GM10847 (cell line): ENCODE data around the gene PCAT7.

Experiments used
- POLR2A ChIP-seq: IDR thresholded peaks from 2 replicates; pipeline ENCODE4 v1.6.1; 2011; ENCODE audit not compliant: insufficient read length; ENCODE audit errors: extremely low read depth

PCAT7 gene

GRCh38 chr9:94553029-94553938 is 1.6 kb upstream of the PCAT7 start:
- no peak for TF ChIP-seq POLR2A

DNA sequence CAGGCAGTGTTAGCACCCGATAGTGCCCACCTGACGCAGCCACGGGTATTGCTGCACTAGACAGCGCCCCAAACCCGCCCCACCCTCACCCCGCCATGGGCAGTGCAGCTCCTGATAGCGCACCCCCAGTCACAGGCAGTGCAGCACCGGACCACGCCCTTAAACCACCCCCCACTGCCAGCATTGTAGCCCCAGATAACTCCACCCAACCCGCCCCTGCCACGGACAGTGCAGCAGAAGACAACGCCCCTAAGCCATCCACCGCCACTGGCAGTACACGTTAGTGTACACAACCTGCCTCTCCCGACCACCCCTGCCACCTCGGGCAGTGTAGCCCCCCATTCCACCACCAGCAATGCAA is 825 bp upstream of the PCAT7 start:
- no peak for TF ChIP-seq POLR2A

DNA sequence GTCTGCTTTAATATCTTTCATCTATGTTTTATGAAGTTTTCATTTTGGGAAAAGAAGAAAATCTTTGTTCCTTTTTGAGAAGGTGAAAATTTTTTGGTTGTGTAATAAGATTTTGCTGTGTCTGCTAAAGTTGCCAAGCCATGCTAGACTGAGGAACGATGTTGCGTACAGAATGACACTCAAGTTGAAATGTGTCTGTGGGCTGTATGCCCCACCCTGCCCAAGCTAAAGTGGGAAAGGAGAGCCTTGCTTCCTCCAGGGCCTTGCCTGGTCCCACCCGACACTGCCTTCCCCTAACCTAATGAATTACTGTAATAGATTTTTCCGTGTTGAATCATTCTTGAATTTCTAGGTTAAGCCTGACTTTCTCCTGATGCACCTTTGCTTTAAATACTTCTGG is 2.5 kb downstream of the PCAT7 start:
- TF ChIP-seq POLR2A, result no peak

- no peak for TF ChIP-seq POLR2A
These were observed 5.4 kb downstream of the PCAT7 start for GRCh38 chr9:94560237-94560636.

- TF ChIP-seq POLR2A, result no peak
These were observed 8.7 kb downstream of the PCAT7 start for GRCh38 chr9:94563548-94563947.

DNA sequence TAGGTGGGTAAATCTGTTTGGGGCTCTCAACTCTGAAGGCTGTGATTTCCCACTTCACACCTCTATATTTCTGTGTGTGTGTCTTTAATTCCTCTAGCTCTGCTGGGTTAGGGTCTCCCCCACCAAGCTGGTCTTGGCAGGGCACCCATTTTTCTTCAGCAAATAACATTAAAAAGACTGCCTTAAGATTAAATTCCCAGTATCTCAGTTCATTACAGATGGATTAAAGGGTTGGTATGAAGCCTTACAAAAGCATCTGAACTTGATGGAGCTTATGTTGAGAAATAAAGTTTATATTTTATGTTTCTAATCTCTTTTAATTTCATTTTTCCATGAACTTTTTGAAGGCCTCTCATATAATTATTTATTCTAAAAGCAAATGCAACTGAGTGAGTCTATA is 11.7 kb downstream of the PCAT7 start:
- TF ChIP-seq POLR2A, result no peak

- no peak for TF ChIP-seq POLR2A
These were observed 12.4 kb downstream of the PCAT7 start for GRCh38 chr9:94567271-94567670.

GRCh38 chr9:94568250-94568889 is 13.5 kb downstream of the PCAT7 start:
- no peak for TF ChIP-seq POLR2A

DNA sequence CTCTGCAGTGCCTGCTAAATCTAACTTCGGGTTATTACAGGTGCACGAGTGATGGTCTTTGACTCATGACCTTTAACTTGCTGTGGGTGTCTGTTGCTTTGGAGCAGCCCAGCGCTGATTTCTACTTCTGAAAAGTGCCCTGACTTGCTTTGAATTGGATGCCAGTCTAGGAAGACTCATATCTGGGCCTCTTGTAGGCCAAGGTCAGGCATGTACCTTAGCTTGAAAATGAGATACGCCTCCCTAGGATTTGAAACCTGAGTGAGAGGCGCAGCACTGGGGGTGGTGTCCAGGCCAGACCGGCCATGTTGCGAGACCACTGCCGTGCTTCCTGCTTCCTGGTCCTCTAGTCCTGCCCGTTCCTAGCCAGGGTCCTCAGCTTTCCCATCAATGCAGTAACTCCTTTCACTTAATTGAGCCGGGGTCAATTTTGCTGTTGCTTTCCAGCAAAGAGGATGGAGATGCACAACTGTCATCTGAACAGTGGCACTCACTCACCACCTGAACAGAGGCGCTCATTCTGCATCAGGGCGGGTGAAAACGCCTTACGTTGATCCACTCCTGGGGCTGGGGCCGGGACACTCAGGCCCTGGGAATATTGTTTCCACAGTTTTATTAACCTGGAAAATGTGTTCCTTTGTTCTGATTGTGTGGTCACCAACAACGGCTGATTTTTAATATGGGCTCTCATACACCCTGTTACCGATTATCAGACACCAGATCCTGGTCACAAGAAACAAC is 14.3 kb downstream of the PCAT7 start:
- TF ChIP-seq POLR2A, result no peak

DNA sequence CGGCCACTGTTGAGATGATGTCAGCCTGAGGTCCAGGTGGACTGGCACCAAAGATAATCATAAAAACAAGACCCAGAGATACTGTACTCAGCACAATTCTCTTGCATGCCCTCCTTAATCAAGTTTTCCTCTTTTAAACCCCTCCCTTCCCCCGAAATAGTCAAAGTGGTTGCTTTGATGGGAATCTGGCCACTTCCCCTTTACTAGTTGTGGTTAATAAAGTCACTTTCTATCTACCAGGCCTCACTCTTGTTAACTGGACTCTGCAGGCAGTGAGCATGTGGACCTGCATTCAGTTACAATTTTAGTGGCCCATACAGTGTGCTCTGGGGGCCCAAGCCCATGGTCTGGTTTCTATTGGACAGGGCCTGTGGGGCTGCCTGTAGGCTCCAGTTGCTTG is 21.2 kb downstream of the PCAT7 start:
- TF ChIP-seq POLR2A, result no peak

- TF ChIP-seq POLR2A, result no peak
These were observed 22.2 kb downstream of the PCAT7 start for GRCh38 chr9:94577036-94577435.

GRCh38 chr9:94577571-94577970 is 22.7 kb downstream of the PCAT7 start:
- TF ChIP-seq POLR2A, result no peak

GRCh38 chr9:94581728-94582127 is 26.8 kb downstream of the PCAT7 start:
- no peak for TF ChIP-seq POLR2A

DNA sequence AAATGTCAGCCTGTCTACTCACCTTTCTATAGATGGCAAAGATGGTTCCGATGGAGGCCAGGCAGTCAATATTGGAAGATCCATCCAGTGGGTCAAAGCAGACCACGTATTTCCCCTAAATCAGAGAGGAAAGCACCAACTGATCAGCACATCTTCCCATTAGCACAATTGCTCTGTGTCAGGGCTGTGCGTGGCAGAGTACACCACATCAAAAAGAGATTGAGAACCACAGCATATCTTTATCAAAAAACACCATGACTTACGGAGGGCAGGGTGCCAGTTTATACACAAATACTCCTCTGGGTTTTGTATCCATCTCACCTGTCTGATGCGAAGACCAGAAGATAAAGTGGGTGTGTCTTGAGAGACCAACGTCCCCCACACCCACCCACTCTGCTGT is 29.7 kb downstream of the PCAT7 start:
- no peak for TF ChIP-seq POLR2A

DNA sequence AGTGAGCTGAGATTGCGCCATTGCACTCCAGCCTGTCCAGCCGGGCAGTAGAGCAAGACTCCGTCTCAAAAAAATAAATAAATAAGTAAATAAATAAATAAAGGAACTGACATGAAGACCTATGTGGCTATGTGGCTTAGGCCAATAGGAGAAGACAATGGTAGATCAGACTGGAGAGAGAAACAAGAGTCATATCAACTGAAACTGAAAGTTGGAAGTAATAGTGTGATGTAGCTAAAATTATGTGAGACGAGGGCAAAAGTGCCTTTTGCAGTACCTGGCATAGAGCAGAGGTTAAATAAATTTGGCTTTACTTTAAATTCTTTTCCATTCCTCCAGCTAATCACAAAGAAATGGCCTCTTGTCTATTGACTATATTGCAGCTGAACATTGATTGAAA is 31.4 kb downstream of the PCAT7 start:
- no peak for TF ChIP-seq POLR2A

DNA sequence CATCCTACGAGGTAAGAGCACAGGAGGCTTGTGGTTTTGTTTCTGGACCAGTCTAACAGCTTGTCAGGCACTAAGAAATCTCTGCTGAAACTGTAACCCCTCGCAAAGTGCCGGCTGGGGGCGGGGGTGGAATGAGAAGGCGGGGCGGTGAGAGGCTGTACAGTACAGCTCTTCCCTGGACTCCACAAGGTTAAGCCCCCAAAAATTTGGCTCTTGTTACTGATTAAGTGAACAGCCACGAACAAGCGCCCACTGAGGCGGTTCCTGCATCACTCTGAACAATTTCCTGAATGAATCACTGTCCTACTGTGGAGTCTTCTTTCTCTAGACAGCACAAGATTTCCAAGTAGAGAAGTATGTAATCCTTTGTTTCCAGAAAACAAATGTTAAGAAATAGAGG is 31.9 kb downstream of the PCAT7 start:
- no peak for TF ChIP-seq POLR2A
